Tibial nerve (tissue), 4 donors: ENCODE results near the gene TRIM24.

Experiments used
- EP300 ChIP-seq, 2 donors: sonication (generic); formaldehyde crosslinking; IDR thresholded peaks; one replicate each; pipeline ENCODE4 v1.6.1; 2017; ENCODE audit warnings: antibody characterized with exemption in 2 of 2, mild to moderate bottlenecking in 1 of 2
- POLR2A ChIP-seq, 2 donors: fragments of 450-650 bp; IDR thresholded peaks; one replicate each; pipeline ENCODE4 v1.6.1; 2017; ENCODE audit warnings: antibody characterized with exemption in 2 of 2, mild to moderate bottlenecking in 2 of 2, moderate library complexity in 2 of 2
- TF ChIP-seq, protein P1 (sequence below), 5 experiments: fragments of 200-600 bp in 3 of 5; fragments of 450-650 bp in 2 of 5; sonication (generic) in 3 of 5; IDR thresholded peaks; one replicate each; pipeline ENCODE4 v1.5.1; 2016 to 2019; ENCODE audit warnings: antibody characterized with exemption in 5 of 5, mild to moderate bottlenecking in 3 of 5, moderate library complexity in 2 of 5

DNA sequence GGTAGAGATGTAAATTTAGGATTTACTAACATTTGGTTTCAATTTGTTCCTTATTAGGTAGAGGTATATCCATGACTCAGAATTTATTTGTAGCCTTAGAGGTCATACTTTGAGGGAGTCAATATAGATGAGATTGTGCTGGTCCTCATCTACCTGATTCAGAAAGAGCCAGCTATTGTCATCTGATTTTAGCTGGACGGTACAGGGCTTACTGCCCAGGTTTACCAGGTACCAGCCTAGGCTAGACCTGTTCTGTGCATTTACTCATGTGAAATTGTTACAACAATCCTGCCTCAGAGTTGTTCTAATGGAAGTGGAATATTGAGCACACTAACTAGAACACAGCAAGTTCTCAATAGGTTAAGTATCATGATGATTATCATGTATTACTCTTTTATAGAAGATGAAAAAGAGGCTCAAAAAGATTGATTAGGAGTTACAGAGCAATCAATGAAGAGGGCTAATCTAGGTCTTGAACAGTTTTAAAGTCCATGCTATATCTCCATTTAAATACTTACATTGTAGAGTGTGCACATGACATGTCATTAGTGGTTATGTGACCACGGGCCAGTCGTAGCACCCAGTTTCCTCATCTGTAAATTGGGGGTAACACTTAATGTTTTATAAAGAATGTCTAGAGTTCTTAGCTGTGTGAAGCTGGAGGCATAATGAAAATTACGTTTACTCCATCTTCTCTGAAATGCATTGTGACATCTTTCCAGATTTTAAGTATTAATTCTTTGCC, 42.1 kb downstream of the TRIM24 start:
- TF ChIP-seq, protein P1, sequence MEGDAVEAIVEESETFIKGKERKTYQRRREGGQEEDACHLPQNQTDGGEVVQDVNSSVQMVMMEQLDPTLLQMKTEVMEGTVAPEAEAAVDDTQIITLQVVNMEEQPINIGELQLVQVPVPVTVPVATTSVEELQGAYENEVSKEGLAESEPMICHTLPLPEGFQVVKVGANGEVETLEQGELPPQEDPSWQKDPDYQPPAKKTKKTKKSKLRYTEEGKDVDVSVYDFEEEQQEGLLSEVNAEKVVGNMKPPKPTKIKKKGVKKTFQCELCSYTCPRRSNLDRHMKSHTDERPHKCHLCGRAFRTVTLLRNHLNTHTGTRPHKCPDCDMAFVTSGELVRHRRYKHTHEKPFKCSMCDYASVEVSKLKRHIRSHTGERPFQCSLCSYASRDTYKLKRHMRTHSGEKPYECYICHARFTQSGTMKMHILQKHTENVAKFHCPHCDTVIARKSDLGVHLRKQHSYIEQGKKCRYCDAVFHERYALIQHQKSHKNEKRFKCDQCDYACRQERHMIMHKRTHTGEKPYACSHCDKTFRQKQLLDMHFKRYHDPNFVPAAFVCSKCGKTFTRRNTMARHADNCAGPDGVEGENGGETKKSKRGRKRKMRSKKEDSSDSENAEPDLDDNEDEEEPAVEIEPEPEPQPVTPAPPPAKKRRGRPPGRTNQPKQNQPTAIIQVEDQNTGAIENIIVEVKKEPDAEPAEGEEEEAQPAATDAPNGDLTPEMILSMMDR (IDR thresholded peaks at IDR 0.05): no peak
- TF ChIP-seq POLR2A (IDR thresholded peaks at IDR 0.05) (no peak), EP300 (IDR thresholded peaks at IDR 0.05) (no peak)
